Measurements from ENCODE around the gene SETBP1. TPM values are rescaled to one million over a fixed set of nuclear protein-coding genes. Genes with fewer than 3 reads are reported as not detected.

SETBP1 gene
- total RNA-seq, 1 donor from 2014 or later = 83.3 TPM

DNA sequence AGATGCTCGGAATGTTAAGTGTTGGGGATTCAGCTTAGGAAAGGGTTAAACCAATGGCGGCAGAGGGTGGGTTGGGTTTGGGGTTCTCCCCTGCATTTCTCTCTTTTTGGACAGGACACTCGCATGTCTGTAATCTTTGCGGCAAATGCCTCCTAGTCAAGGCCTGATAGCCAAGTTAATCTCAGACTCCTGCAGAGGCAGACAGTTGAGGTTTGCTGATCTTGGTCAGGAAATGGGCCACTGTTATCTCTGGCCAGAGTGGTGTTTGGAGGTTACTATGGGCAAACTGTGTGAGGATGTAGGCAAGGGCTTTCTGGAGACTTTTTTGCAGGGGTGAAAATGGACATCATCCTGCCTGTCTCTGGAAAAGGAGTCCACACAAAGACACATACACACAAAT, 188.8 kb downstream of the SETBP1 start:
- H3K4me3 Mint-ChIP-seq (ENCODE audit: unreplicated experiment) = no peak overlapping the region
- H3K4me1 Mint-ChIP-seq (ENCODE audit: low read depth, unreplicated experiment) = peaks cover 28% of the 10 kb centered on the region
- H3K9me3 Mint-ChIP-seq (ENCODE audit: unreplicated experiment) = peaks cover 2% of the 10 kb centered on the region
- H3K27me3 Mint-ChIP-seq (ENCODE audit: unreplicated experiment) = peaks cover 9% of the 10 kb centered on the region
- no peak for DNase-seq
- H3K36me3 Mint-ChIP-seq (ENCODE audit: unreplicated experiment) = peaks cover 5% of the 10 kb centered on the region
- TF ChIP-seq, protein P1, sequence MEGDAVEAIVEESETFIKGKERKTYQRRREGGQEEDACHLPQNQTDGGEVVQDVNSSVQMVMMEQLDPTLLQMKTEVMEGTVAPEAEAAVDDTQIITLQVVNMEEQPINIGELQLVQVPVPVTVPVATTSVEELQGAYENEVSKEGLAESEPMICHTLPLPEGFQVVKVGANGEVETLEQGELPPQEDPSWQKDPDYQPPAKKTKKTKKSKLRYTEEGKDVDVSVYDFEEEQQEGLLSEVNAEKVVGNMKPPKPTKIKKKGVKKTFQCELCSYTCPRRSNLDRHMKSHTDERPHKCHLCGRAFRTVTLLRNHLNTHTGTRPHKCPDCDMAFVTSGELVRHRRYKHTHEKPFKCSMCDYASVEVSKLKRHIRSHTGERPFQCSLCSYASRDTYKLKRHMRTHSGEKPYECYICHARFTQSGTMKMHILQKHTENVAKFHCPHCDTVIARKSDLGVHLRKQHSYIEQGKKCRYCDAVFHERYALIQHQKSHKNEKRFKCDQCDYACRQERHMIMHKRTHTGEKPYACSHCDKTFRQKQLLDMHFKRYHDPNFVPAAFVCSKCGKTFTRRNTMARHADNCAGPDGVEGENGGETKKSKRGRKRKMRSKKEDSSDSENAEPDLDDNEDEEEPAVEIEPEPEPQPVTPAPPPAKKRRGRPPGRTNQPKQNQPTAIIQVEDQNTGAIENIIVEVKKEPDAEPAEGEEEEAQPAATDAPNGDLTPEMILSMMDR (IDR thresholded peaks at IDR 0.05; ENCODE audit: partially characterized antibody, unreplicated experiment) = no peak
- H3K27ac Mint-ChIP-seq (ENCODE audit: unreplicated experiment) = no peak overlapping the region

- H3K27me3 Mint-ChIP-seq (ENCODE audit: unreplicated experiment) = peaks cover 9% of the 10 kb centered on the region
- no peak overlapping the region for H3K4me3 Mint-ChIP-seq (ENCODE audit: unreplicated experiment)
- H3K4me1 Mint-ChIP-seq (ENCODE audit: low read depth, unreplicated experiment) = peaks cover 23% of the 10 kb centered on the region
- H3K9me3 Mint-ChIP-seq (ENCODE audit: unreplicated experiment) = peaks cover 2% of the 10 kb centered on the region
- TF ChIP-seq, protein P1 (IDR thresholded peaks at IDR 0.05; ENCODE audit: partially characterized antibody, unreplicated experiment) = no peak
- no peak for DNase-seq
- H3K27ac Mint-ChIP-seq (ENCODE audit: unreplicated experiment) = peak overlapping the region; percentile 45
- peaks cover 5% of the 10 kb centered on the region for H3K36me3 Mint-ChIP-seq (ENCODE audit: unreplicated experiment)
Measured at GRCh38 chr18:44870631-44871502, 190.2 kb downstream of the SETBP1 start.

DNA sequence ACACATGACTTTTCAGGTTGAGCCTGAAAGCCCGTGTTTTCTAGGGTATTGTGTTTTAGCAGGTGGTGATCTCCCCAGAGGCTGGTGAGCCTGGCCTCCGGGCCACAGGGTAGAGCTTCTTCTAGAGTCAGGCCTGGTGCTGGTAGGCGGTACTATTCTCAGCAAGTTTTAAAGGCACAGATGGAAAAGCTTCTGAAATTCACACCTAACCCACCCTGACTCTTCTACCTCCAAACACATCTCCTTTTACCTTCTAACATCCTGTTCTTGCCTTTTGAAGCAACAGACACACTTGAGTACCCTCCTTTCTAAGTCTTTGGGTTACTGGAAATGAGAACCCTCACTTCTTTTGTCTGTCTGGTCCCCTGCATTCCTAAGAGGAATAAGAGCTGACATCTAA, 191.1 kb downstream of the SETBP1 start:
- peaks cover 5% of the 10 kb centered on the region for H3K36me3 Mint-ChIP-seq (ENCODE audit: unreplicated experiment)
- H3K4me3 Mint-ChIP-seq (ENCODE audit: unreplicated experiment) = no peak overlapping the region
- DNase-seq = no peak
- no peak overlapping the region for H3K27ac Mint-ChIP-seq (ENCODE audit: unreplicated experiment)
- H3K4me1 Mint-ChIP-seq (ENCODE audit: low read depth, unreplicated experiment) = peaks cover 16% of the 10 kb centered on the region
- TF ChIP-seq, protein P1 (IDR thresholded peaks at IDR 0.05; ENCODE audit: partially characterized antibody, unreplicated experiment) = no peak
- peaks cover 7% of the 10 kb centered on the region for H3K27me3 Mint-ChIP-seq (ENCODE audit: unreplicated experiment)
- H3K9me3 Mint-ChIP-seq (ENCODE audit: unreplicated experiment) = peaks cover 2% of the 10 kb centered on the region

- peaks cover 18% of the 10 kb centered on the region for H3K36me3 Mint-ChIP-seq (ENCODE audit: unreplicated experiment)
- DNase-seq = no peak
- H3K27me3 Mint-ChIP-seq (ENCODE audit: unreplicated experiment) = peaks cover 4% of the 10 kb centered on the region
- TF ChIP-seq, protein P1 (IDR thresholded peaks at IDR 0.05; ENCODE audit: partially characterized antibody, unreplicated experiment) = no peak
- H3K4me1 Mint-ChIP-seq (ENCODE audit: low read depth, unreplicated experiment) = peaks cover 22% of the 10 kb centered on the region
- H3K27ac Mint-ChIP-seq (ENCODE audit: unreplicated experiment) = no peak overlapping the region
- H3K9me3 Mint-ChIP-seq (ENCODE audit: unreplicated experiment) = peaks cover 7% of the 10 kb centered on the region
- no peak overlapping the region for H3K4me3 Mint-ChIP-seq (ENCODE audit: unreplicated experiment)
Measured at GRCh38 chr18:44876024-44876423, 195.3 kb downstream of the SETBP1 start.

GRCh38 chr18:44876755-44877154, 196.1 kb downstream of the SETBP1 start:
- H3K4me3 Mint-ChIP-seq (ENCODE audit: unreplicated experiment) = no peak overlapping the region

More at GRCh38 chr18:44876755-44877154, 196.1 kb downstream of the SETBP1 start:
- H3K36me3 Mint-ChIP-seq (ENCODE audit: unreplicated experiment) = peaks cover 18% of the 10 kb centered on the region
- peaks cover 7% of the 10 kb centered on the region for H3K9me3 Mint-ChIP-seq (ENCODE audit: unreplicated experiment)
- no peak for DNase-seq
- no peak overlapping the region for H3K27ac Mint-ChIP-seq (ENCODE audit: unreplicated experiment)
- TF ChIP-seq, protein P1 (IDR thresholded peaks at IDR 0.05; ENCODE audit: partially characterized antibody, unreplicated experiment) = no peak
- peaks cover 2% of the 10 kb centered on the region for H3K27me3 Mint-ChIP-seq (ENCODE audit: unreplicated experiment)
- peaks cover 24% of the 10 kb centered on the region for H3K4me1 Mint-ChIP-seq (ENCODE audit: low read depth, unreplicated experiment)

Data from glutamatergic neuron (in vitro differentiated cells).